Bronchial epithelial cell (primary cell): ENCODE data around the gene SNX25. TPM values are rescaled to one million over a fixed set of nuclear protein-coding genes. Genes with fewer than 3 reads are reported as not detected.

Source experiments
- DNase-seq: peaks from one replicate; pipeline ENCODE4 v3.0.0-alpha.2; 2010; ENCODE audit warnings: low read depth
- FAIRE-seq: peaks from 2 replicates; lab custom pipeline; 2011; peaks lifted over from hg19 to GRCh38; lab: Jason Lieb, UNC
- H3K27me3 ChIP-seq: 2 replicates; pipeline ENCODE4 v1.5.1; 2011; ENCODE audit warnings: low read length; ENCODE audit not compliant: control insufficient read depth, insufficient read depth
- H3K36me3 ChIP-seq: 2 replicates; pipeline ENCODE4 v1.5.1; 2011; ENCODE audit warnings: low read length; ENCODE audit not compliant: control insufficient read depth, insufficient read depth
- H3K4me3 ChIP-seq: 2 replicates; pipeline ENCODE4 v1.5.1; 2011; ENCODE audit warnings: mild to moderate bottlenecking, low read depth, low read length, control low read depth
- CTCF ChIP-seq: IDR thresholded peaks from 2 replicates; pipeline ENCODE4 v1.5.1; 2011; ENCODE audit warnings: mild to moderate bottlenecking, moderate library complexity, low read length, control low read depth, inconsistent platforms; ENCODE audit not compliant: insufficient read depth, severe bottlenecking
- total RNA-seq: library from RNA; depleted of rRNA; stranded (reverse); fragments of >200 nt; gene quantifications from 2 replicates; pipeline ENCODE4 v1.2.1, GENCODE V29; 2014

SNX25 gene
- total RNA-seq, 1 donor from 2014 or later, result 18.4 TPM

DNA sequence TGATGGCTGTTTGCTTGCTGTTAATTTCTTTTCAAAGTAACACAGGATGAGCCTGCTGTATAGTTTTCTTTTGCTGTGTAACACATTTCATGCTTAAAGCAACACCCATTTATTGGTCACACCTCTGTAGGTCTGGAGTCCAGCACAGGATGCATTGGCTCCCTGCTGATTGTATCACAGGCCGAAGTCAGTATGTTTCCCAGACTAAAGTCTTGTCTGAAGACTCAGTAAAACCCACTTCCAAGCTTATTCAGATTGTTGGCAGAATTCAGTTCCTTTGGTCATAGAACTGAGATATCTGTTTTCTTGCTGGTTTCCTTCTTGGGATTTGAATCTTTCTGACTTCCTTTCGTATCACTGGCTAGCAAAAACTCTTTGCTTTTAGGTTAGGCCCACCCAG is 132.0 kb downstream of the SNX25 start:
- Histone ChIP-seq H3K36me3 (no peaks in the 10 kb centered on the region), H3K4me3 (no peak overlapping the region), H3K27me3 (no peaks in the 10 kb centered on the region)
- DNase-seq (no peak), FAIRE-seq (no peak)
- no peak for TF ChIP-seq CTCF

DNA sequence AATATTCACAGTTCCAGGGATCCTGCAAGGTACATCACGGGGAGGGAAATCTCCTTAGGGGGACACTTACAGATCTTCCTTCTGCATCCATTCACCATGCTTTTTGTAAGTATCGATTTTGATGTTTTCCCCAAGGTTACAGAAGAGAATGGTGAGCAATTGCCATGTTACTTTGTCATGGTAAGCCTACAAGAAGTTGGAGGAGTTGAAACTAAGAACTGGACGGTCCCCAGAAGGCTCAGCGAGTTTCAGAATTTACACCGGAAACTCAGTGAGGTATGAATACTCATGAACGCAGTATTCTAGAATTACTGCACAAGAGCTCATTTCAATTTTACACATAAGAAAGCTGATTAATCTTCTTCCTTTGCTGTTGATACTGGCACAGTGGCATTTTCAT is 132.4 kb downstream of the SNX25 start:
- Histone ChIP-seq H3K4me3 (no peak overlapping the region), H3K36me3 (no peaks in the 10 kb centered on the region), H3K27me3 (no peaks in the 10 kb centered on the region)
- FAIRE-seq (no peak), DNase-seq (no peak)
- no peak for TF ChIP-seq CTCF

DNA sequence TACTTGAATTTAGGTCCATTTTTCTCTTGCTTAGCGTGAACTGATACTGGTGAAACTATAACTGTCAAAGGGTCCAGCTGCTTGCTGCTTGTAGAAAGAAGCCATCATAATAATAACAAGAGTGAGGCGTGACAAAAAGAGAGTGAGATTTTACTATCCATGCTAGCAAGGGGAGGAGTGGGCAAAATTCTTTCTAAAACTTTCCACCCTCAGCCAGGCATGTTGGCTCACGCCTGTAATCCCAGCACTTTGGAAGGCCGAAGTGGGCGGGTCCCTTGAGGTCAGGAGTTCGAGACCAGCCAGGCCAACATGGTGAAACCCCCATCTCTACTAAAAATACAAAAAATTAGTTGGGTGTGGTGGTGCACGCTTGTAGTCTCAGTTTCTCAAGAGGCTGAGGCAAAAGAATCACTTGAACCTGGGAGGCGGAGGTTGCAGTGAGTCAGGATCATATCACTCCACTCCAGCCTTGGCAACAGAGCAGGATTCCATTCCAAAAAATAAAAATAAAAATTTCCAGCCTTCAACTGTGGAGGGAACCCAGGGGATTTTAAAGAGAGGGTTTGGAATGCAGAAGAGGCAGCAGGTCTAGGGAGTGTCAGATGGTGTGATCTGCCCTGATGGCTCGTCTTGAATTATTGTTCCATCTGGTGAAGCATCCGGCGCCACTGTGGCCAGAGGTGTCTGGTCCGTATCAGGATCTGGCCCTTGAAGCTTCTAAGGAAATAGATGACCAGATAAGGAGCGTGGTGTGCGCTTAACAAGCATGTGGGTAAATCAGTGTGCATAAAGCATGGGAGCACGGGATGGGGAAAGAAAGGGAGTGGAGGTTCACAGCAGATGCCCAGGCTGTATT is 134.6 kb downstream of the SNX25 start:
- FAIRE-seq, result no peak
- DNase-seq, result no peak
- no peaks in the 10 kb centered on the region for H3K36me3 ChIP-seq
- H3K4me3 ChIP-seq, result no peak overlapping the region
- H3K27me3 ChIP-seq, result no peaks in the 10 kb centered on the region
- no peak for TF ChIP-seq CTCF

DNA sequence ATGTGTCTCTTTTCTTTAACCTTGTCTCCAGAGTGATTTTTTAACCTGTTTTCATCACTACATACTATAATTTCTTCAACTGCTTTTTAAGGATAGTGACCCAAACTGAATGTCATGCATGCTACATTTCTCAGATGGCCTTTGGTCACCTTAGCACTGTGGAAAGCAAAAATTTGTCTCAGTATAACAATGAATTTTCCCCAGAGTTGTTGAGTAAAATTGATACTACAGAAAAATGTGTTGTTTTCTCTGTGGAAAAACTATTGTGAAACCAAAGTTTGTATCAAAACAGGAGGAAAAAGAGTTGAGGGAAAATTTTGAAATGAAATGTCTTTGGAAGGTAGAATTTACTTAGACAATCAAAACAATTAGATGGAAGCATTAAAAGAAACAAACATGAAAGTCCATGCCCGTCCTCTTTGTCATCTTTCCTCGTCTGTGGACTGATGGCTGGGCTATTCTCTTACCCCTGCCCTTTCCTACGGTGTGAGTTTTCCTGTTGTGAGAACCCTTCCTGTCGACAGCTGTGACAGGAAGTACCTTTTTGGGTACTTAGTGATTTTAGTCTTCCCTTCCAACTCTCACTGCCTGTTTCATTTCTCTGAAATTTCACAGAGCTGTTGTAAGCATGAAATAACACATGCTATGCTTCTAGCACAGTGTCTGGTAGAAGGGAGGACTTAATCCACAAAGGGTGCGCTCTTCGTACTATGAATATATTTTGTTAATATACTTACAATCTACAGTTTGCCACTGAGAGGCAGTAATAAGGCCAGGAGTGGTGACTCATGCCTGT is 135.5 kb downstream of the SNX25 start:
- no peak for TF ChIP-seq CTCF
- no peak for FAIRE-seq
- H3K4me3 ChIP-seq, result no peak overlapping the region
- no peak for DNase-seq
- H3K27me3 ChIP-seq, result no peaks in the 10 kb centered on the region
- no peaks in the 10 kb centered on the region for H3K36me3 ChIP-seq

DNA sequence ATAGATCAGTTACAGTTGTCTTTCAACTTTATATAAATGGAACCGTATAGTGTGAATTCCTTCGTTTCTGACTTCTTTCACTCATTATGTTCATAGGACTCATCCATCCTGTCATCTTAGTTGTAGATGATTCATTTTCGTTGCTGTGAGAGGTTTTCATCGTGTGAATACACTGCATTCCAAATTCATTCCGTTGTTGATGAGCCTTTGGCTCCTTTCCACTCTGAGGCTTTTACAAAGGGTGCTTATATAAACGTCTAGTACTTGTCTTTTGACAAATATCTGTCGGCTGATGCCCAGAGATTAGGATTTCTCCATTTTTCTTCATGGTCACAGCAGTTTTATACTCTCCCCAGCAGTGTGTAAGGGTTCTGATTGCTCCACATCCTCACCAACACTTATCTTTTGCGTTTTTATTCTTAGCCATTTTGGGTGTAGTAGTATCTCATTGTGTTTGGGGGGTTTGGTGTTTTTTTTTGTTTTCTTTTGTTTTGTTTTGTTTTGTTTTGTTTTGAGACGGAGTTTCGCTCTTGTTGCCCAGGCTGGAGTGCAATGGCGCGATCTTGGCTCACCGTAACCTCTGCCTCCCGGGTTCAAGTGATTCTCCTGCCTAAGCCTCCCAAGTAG is 137.7 kb downstream of the SNX25 start:
- FAIRE-seq (no peak), DNase-seq (no peak)
- Histone ChIP-seq H3K36me3 (no peaks in the 10 kb centered on the region), H3K27me3 (no peaks in the 10 kb centered on the region), H3K4me3 (no peak overlapping the region)
- no peak for TF ChIP-seq CTCF
